H1 (cell line): ENCODE measurements around the gene DYNC1H1. TPM values are rescaled to one million over a fixed set of nuclear protein-coding genes. Genes with fewer than 3 reads are reported as not detected.

Source experiments
- CHD7 ChIP-seq: fragments of 300-600 bp; sonication (generic); IDR thresholded peaks from 2 replicates; pipeline ENCODE4 v1.7.1; 2012; ENCODE audit warnings: low read length, moderate library complexity, mild to moderate bottlenecking, inconsistent platforms; ENCODE audit not compliant: insufficient replicate concordance
- polyA plus RNA-seq, 7 experiments: library from polyadenylated mRNA; depleted of rRNA in 3 of 7; stranded (reverse) in 5 of 7; unstranded in 2 of 7; fragments of >200 nt in 5 of 7; fragments of 200-250 nt in 2 of 7; gene quantifications; 1 replicate in 5 of 7; 2 replicates in 1 of 7; 4 replicates in 1 of 7; pipeline versions ENCODE4 v1.2.1 to v1.2.3, GENCODE V29; 2011 to 2013; ENCODE audit warnings: missing spikeins in 2 of 7, mixed read lengths in 2 of 7
- total RNA-seq: library from RNA; stranded (reverse); fragmentation: NEBNext Ultra II Directional; extraction: Animal tissue kit (Norgen Biotek cat#: 25700); gene quantifications from 2 replicates; pipeline ENCODE4 v1.2.1, GENCODE V29; 2021

DYNC1H1 gene
- total and polyA plus RNA-seq, 2 of the 8 experiments (the other 6 are each of a cell fraction or from before 2014, with no cell fraction given), result 238 to 387 TPM

GRCh38 chr14:102035914-102036313 lies 71.5 kb downstream of the DYNC1H1 start (continued):
- no peak for TF ChIP-seq CHD7
